Pancreas (tissue), 10 donors: ENCODE measurements around the gene ZFYVE9. TPM values are rescaled to one million over a fixed set of nuclear protein-coding genes. Genes with fewer than 3 reads are reported as not detected.
A peak's percentile ranks its signal among the peaks of the same experiment; 100 is the strongest.

Source experiments
- ATAC-seq, 4 donors: fragments of 200-7000 bp; cut with Tn5 transposase; one replicate each; pipeline versions ENCODE4 v1.8.0 to v1.9.1; 2020; ENCODE audit warnings: mild to moderate bottlenecking in 4 of 4, moderate library complexity in 4 of 4
- DNase-seq, 6 donors: peaks; one replicate each; pipeline ENCODE4 v3.0.0-alpha.2; 2020
- FAIRE-seq: peaks from 2 replicates; lab custom pipeline; 2012; peaks lifted over from hg19 to GRCh38; lab: Jason Lieb, UNC
- H3K27ac ChIP-seq, 4 donors: fragments of 200-600 bp; sonication (generic); 1 replicate in 3 of 4; 2 replicates in 1 of 4; pipeline versions ENCODE4 v1.5.0 to v1.8.0; 2020
- H3K27me3 ChIP-seq, 4 donors: fragments of 200-600 bp; one replicate each; pipeline ENCODE4 v1.8.0; 2021
- H3K36me3 ChIP-seq, 3 donors: fragments of 200-600 bp; sonication (generic) in 1 of 3; one replicate each; pipeline versions ENCODE4 v1.5.0 to v1.8.0; 2020 to 2021
- H3K4me1 ChIP-seq, 3 donors: fragments of 200-600 bp; one replicate each; pipeline ENCODE4 v1.8.0; 2021
- H3K4me3 ChIP-seq, 4 donors: fragments of 200-600 bp; sonication (generic) in 2 of 4; one replicate each; pipeline versions ENCODE4 v1.5.0 to v1.8.0; 2020 to 2021
- H3K9me3 ChIP-seq, 4 donors: fragments of 200-600 bp; one replicate each; pipeline ENCODE4 v1.8.0; 2021
- CTCF ChIP-seq, 4 donors: fragments of 200-600 bp; sonication (generic) in 3 of 4; IDR thresholded peaks; one replicate each; pipeline versions ENCODE4 v1.5.0 to v1.8.0; 2021; ENCODE audit warnings: antibody characterized with exemption in 4 of 4
- WGBS, 2 donors: extraction: QIAGEN DNeasy Blood & Tissue Kit; methylation state at CpG; one replicate each; pipeline ENCODE4 v1.1.7; 2013; 5-methylcytosine and 5-hydroxymethylcytosine counted together
- intact Hi-C, 3 donors: fragments of 100-400 bp; cut with DNase I; formaldehyde crosslinking; loops; one replicate each; pipeline versions ENCODE4 v1.11.1 to v1.14.2; 2022
- polyA plus RNA-seq, 2 donors: library from polyadenylated mRNA; stranded (reverse); fragments of 200-250 nt; gene quantifications; one replicate each; pipeline ENCODE4 v1.2.3, GENCODE V29; 2013
- total RNA-seq, 6 donors: library from RNA; stranded (reverse); fragmentation: NEBNext Ultra II Directional in 4 of 6; extraction: Animal tissue kit (Norgen Biotek cat#: 25700) in 4 of 6; gene quantifications; one replicate each; pipeline versions ENCODE4 v1.2.1 to v1.2.4, GENCODE V29; 2021 to 2023
- donor health status: healthy with polysubstance abuse.
- donor health status: DM: no; HTN: no; CAD: no; lungs with moderate emphysema.
- donor health status: DM: no; HTN: no; CAD: no.
- donor health status: control.
- donor health status: control.
- donor health status: Bipolar disorder and iron deficiency.
- donor health status: DM: yes; HTN: yes; CAD: no.
- donor health status: DM: no; HTN: no; CAD: no.
- donor health status: DM: no; HTN: no; CAD: no.
- donor health status: DM: yes; HTN: yes; CAD: no.

The ZFYVE9 gene
- total and polyA plus RNA-seq, 8 donors: 3.0 to 16.9 (median 13.2) TPM

- FAIRE-seq: no peak
- no peak for TF ChIP-seq CTCF (IDR thresholded peaks at IDR 0.05)
- Histone ChIP-seq H3K36me3 (no peaks in the 10 kb centered on the region), H3K9me3 (no peaks in the 10 kb centered on the region), H3K27ac (no peak overlapping the region), H3K4me3 (no peak overlapping the region), H3K4me1 (no peaks in the 10 kb centered on the region), H3K27me3 (no peaks in the 10 kb centered on the region)
- DNase-seq: no peak
- intact Hi-C loops: no loop called here
- ATAC-seq: no peak
Observed at GRCh38 chr1:52153010-52153409, 11.1 kb downstream of the ZFYVE9 start.

- H3K36me3 ChIP-seq: no peaks in the 10 kb centered on the region
- no peak overlapping the region for H3K27ac ChIP-seq
- no peak for FAIRE-seq
- ATAC-seq: peak in 2 of 4 donors; percentile 50 to 52
- no peaks in the 10 kb centered on the region for H3K27me3 ChIP-seq
- TF ChIP-seq CTCF (IDR thresholded peaks at IDR 0.05): no peak
- intact Hi-C loops: no loop called here
- no peaks in the 10 kb centered on the region for H3K9me3 ChIP-seq
- H3K4me3 ChIP-seq: no peak overlapping the region
- no peaks in the 10 kb centered on the region for H3K4me1 ChIP-seq
- DNase-seq: no peak
Observed at GRCh38 chr1:52153898-52154297, 12.0 kb downstream of the ZFYVE9 start.

- Histone ChIP-seq H3K36me3 (no peaks in the 10 kb centered on the region), H3K9me3 (no peaks in the 10 kb centered on the region), H3K27me3 (no peaks in the 10 kb centered on the region), H3K4me1 (no peaks in the 10 kb centered on the region), H3K4me3 (no peak overlapping the region), H3K27ac (no peak overlapping the region)
- FAIRE-seq: no peak
- intact Hi-C loops: no loop called here
- no peak for ATAC-seq
- TF ChIP-seq CTCF (IDR thresholded peaks at IDR 0.05): no peak
- WGBS, 2 donors: 62 to 63% methylated on average over 3 of the region's 3 CpGs
- no peak for DNase-seq
Observed at GRCh38 chr1:52156460-52156859, 14.6 kb downstream of the ZFYVE9 start.

GRCh38 chr1:52157582-52157981 lies 15.7 kb downstream of the ZFYVE9 start:
- H3K4me3 ChIP-seq: no peak overlapping the region
- no peaks in the 10 kb centered on the region for H3K9me3 ChIP-seq
- FAIRE-seq: no peak
- no peaks in the 10 kb centered on the region for H3K36me3 ChIP-seq
- H3K27ac ChIP-seq: no peak overlapping the region
- TF ChIP-seq CTCF (IDR thresholded peaks at IDR 0.05): no peak
- 95 to 99% methylated on average over 2 of the region's 2 CpGs for WGBS, 2 donors
- DNase-seq: no peak
- no peaks in the 10 kb centered on the region for H3K4me1 ChIP-seq
- ATAC-seq: no peak
- H3K27me3 ChIP-seq: no peaks in the 10 kb centered on the region
- intact Hi-C loops: no loop called here

GRCh38 chr1:52158218-52158617 lies 16.3 kb downstream of the ZFYVE9 start:
- 86 to 88% methylated on average over 4 of the region's 4 CpGs for WGBS, 2 donors
- intact Hi-C loops: no loop called here
- no peak for FAIRE-seq
- DNase-seq: no peak
- Histone ChIP-seq H3K27me3 (no peaks in the 10 kb centered on the region), H3K4me3 (no peak overlapping the region), H3K4me1 (no peaks in the 10 kb centered on the region), H3K27ac (no peak overlapping the region), H3K9me3 (no peaks in the 10 kb centered on the region), H3K36me3 (no peaks in the 10 kb centered on the region)
- no peak for ATAC-seq
- TF ChIP-seq CTCF (IDR thresholded peaks at IDR 0.05): no peak
